Measurements from ENCODE around the gene DRAM2.

Gene DRAM2

GRCh38 chr1:111139956-111140679, at the start of gene DRAM2, which contains the start of gene CEPT1:
Gene DRAM2 (minus strand): TSS chr1:111140093. CDS start chr1:111131554, 8,539 bp downstream.
Gene CEPT1 (plus strand): TSS chr1:111140223. CDS start chr1:111147715, 7,492 bp downstream.
- DNase-seq = peak; percentile 91

GRCh38 chr1:111184663-111185062, 44.8 kb upstream of the DRAM2 start:
- DNase-seq = no peak

GRCh38 chr1:111183308-111184069, 43.6 kb upstream of the DRAM2 start:
- DNase-seq = no peak

GRCh38 chr1:111182052-111182451, 42.2 kb upstream of the DRAM2 start:
- no peak for DNase-seq

- DNase-seq = no peak
Observed at GRCh38 chr1:111179968-111180533, 40.2 kb upstream of the DRAM2 start.

- no peak for DNase-seq
Observed at GRCh38 chr1:111176678-111177077, 36.8 kb upstream of the DRAM2 start.

GRCh38 chr1:111175349-111175748, 35.5 kb upstream of the DRAM2 start:
- no peak for DNase-seq

GRCh38 chr1:111174070-111174469, 34.2 kb upstream of the DRAM2 start:
- DNase-seq = no peak

- DNase-seq = no peak
Observed at GRCh38 chr1:111172463-111172862, 32.6 kb upstream of the DRAM2 start.

- DNase-seq = no peak
Observed at GRCh38 chr1:111164151-111164550, 24.3 kb upstream of the DRAM2 start.

DNA sequence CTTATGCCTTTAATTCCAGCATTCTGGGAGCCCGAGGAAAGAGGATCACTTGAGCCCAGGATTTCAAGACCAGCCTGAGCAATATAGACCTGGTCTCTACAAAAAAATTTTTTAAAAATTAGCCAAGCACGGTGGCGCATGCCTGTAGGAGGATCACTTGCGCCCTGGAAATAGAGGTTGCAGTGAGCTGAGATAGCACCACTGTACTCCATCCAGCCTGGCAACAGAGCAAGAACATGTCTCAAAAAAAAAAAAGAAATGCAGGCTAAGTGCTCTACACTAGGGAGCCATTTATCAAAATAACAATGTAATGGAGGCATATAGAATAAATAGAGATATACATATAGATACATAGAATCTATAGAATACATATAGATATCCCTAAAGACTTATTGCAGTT, 23.5 kb upstream of the DRAM2 start:
- DNase-seq = no peak

- DNase-seq = no peak
Observed at GRCh38 chr1:111162488-111162880, 22.6 kb upstream of the DRAM2 start.

DNA sequence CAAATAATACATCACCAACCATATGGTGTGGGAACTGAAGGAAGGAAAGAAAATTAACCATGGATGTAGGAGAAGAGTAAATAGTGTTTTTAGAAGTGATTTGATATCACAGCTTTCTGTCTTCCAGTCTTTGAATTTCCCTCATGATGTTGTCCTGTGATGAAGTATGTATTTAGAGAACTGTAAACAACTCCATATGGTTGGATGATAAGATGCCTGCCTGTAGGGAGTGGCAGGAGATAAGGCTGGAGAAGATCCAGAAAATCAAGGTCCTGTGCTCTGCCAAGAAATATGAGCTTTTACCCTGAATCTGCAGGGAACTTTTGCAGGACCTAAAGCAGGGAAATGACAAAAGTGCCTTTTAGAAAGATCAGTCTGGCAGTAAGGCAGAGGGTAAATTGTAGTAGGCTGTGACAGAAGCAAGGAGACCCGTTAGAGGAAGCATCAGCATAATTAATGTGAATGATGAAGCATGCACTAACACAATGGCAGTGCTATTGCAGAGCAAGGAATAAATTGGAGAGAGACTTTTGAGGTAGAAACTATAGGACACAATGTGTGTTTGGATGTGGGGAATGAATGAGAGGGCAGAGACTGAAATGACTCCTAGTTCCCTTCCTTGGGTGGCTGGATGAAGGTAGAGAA, 22.1 kb upstream of the DRAM2 start:
- no peak for DNase-seq

GRCh38 chr1:111157431-111157830, 17.5 kb upstream of the DRAM2 start:
- DNase-seq = no peak

- DNase-seq = no peak
Observed at GRCh38 chr1:111154021-111154999, 14.4 kb upstream of the DRAM2 start.

DNA sequence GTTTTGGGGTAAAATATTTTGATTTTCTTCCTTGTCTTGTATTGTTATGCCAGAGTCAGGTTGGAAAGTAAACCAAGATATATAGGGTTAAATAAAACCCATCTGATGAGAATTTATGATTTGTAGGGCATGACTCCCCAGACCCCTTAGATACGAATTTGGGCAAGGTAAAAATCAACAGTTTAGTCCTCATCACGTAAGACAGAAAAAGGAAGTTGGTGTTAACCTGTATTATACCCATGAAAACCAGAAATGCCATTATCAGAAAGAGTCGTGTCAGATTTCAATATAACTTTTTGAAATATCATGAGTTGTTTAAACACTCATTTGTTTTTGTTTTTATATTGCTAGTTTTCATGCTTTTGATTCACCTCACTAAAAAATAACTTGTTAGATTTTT, 11.9 kb upstream of the DRAM2 start:
- no peak for DNase-seq

DNA sequence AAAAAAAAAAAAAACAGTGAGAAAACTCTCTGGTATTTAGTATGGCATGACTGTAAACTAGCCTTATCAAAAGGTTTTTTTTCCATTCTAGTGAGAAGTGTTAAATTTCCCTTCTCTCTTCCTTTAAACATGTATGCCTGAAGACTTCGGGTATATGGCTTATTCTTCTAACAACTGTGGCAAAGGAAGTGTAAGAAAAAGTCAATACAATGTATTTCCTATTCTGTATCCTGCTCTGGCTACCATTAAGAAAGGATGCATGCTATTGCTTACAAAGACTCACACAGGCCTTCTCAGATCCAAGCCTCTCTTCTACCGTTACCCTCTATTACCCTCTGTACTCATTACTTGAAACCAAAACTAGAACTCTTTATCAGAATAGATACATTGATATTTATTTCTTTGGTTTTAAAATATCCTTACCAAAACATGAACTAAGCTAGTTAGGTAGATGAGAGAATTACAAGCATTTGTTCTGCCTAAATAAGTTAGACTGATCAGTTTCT, 8.5 kb upstream of the DRAM2 start:
- DNase-seq = no peak

DNA sequence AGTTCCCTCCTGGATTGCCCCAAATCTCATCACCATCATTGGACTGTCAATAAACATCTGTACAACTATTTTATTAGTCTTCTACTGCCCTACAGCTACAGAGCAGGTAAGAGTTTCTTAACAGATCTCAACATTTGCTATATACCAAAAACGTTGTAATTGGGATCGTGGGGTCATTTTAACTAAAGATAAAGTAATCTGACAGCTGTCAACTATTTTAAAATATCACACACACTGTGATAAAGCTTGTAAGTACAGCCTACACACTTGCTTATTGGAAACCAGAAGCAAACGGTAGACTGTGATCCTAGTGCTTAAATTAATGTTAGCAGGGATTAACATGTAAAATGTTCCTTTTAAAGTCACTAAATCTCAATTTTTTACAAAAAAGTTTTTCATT, 8.1 kb upstream of the DRAM2 start:
- no peak for DNase-seq

- no peak for DNase-seq
Observed at GRCh38 chr1:111145963-111146768, 6.3 kb upstream of the DRAM2 start.

- no peak for DNase-seq
Observed at GRCh38 chr1:111145542-111145941, 5.6 kb upstream of the DRAM2 start.

GRCh38 chr1:111142356-111142975, 2.6 kb upstream of the DRAM2 start:
- no peak for DNase-seq

Data from CD4-positive, alpha-beta T cell treated with Interleukin-6 for 4 hours (primary cell).